ENCODE measurements around the gene CEP85L. TPM values are rescaled to one million over a fixed set of nuclear protein-coding genes. Genes with fewer than 3 reads are reported as not detected.

CEP85L gene
- total RNA-seq, 1 experiment from 2014 or later = 3.7 TPM

- no peaks in the 10 kb centered on the region for H3K27me3 ChIP-seq (ENCODE audit: control insufficient read depth, insufficient read depth, low read length)
- H3K4me3 ChIP-seq (ENCODE audit: insufficient read depth, low read depth, low read length) = no peak overlapping the region
- no peak for DNase-seq
- H3K36me3 ChIP-seq (replicated peaks; ENCODE audit: control insufficient read depth, insufficient read depth, low read length) = no peaks in the 10 kb centered on the region; the same call in 1 of the 2 replicates
Observed at GRCh38 chr6:118504611-118505010, 146.8 kb downstream of the CEP85L start.

GRCh38 chr6:118502169-118502568 is 149.2 kb downstream of the CEP85L start:
- Histone ChIP-seq H3K36me3 (replicated peaks; ENCODE audit: control insufficient read depth, insufficient read depth, low read length) (no peaks in the 10 kb centered on the region; the same call in 1 of the 2 replicates), H3K27me3 (ENCODE audit: control insufficient read depth, insufficient read depth, low read length) (no peaks in the 10 kb centered on the region), H3K4me3 (ENCODE audit: insufficient read depth, low read depth, low read length) (no peak overlapping the region)
- DNase-seq = no peak

- no peak for DNase-seq
- Histone ChIP-seq H3K36me3 (replicated peaks; ENCODE audit: control insufficient read depth, insufficient read depth, low read length) (no peaks in the 10 kb centered on the region; the same call in 1 of the 2 replicates), H3K27me3 (ENCODE audit: control insufficient read depth, insufficient read depth, low read length) (no peaks in the 10 kb centered on the region), H3K4me3 (ENCODE audit: insufficient read depth, low read depth, low read length) (no peak overlapping the region)
Observed at GRCh38 chr6:118501765-118502164, 149.6 kb downstream of the CEP85L start.

GRCh38 chr6:118501099-118501498 is 150.3 kb downstream of the CEP85L start:
- no peaks in the 10 kb centered on the region; the same call in 1 of the 2 replicates for H3K36me3 ChIP-seq (replicated peaks; ENCODE audit: control insufficient read depth, insufficient read depth, low read length)
- no peaks in the 10 kb centered on the region for H3K27me3 ChIP-seq (ENCODE audit: control insufficient read depth, insufficient read depth, low read length)
- no peak overlapping the region for H3K4me3 ChIP-seq (ENCODE audit: insufficient read depth, low read depth, low read length)
- DNase-seq = no peak

DNA sequence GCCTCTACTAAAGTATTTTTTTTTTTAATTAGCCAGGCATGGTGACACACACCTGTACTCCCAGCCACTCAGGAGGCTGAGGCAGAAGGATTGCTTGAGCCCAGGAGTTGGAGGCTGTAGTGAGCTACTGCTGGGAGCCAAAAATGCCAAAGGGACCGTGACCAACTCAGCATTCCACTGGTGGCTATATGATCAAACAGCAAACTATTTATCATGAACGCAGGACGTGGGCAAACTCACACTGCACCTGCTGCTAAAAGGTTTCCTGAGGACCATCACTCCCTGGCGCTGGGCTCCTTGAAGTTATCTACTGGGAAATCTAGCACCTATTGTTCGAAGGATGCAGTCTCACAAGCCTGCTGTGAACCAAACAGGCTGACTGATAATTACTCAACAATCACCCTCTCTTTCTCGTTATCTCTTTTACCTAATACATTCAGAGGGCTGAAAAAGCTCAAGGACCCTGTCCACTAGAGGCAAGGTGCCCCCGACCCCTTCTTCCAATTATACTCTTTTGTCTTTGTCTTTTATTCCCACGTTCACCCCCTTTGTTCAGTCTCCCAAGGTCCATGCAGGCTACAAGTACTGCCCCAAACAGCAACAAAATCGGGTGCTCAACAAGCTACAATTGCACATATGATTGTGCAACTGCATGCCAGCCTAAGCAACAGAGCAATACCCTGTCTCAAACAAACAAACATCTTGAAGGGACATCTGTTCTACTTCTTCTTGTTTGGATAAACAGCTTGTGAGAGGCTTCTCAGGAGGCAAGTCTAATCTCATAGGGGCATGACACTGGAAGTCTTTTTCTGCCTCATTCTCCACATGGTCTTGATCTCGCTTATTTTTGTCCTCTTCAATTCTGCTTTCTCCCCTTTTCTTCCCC is 151.0 kb downstream of the CEP85L start:
- no peak for DNase-seq

GRCh38 chr6:118495485-118496280 is 155.7 kb downstream of the CEP85L start:
- Histone ChIP-seq H3K4me3 (ENCODE audit: insufficient read depth, low read depth, low read length) (no peak overlapping the region), H3K36me3 (replicated peaks; ENCODE audit: control insufficient read depth, insufficient read depth, low read length) (no peaks in the 10 kb centered on the region), H3K27me3 (ENCODE audit: control insufficient read depth, insufficient read depth, low read length) (no peaks in the 10 kb centered on the region)
- no peak for DNase-seq

More for the DNA sequence above, 151.0 kb downstream of the CEP85L start:
- no peaks in the 10 kb centered on the region; the same call in 1 of the 2 replicates for H3K36me3 ChIP-seq (replicated peaks; ENCODE audit: control insufficient read depth, insufficient read depth, low read length)
- no peak overlapping the region for H3K4me3 ChIP-seq (ENCODE audit: insufficient read depth, low read depth, low read length)
- no peaks in the 10 kb centered on the region for H3K27me3 ChIP-seq (ENCODE audit: control insufficient read depth, insufficient read depth, low read length)

GRCh38 chr6:118494091-118494490 is 157.3 kb downstream of the CEP85L start:
- H3K36me3 ChIP-seq (replicated peaks; ENCODE audit: control insufficient read depth, insufficient read depth, low read length) = no peaks in the 10 kb centered on the region
- no peak for DNase-seq
- H3K4me3 ChIP-seq (ENCODE audit: insufficient read depth, low read depth, low read length) = no peak overlapping the region
- no peaks in the 10 kb centered on the region for H3K27me3 ChIP-seq (ENCODE audit: control insufficient read depth, insufficient read depth, low read length)

- no peak for DNase-seq
- Histone ChIP-seq H3K36me3 (replicated peaks; ENCODE audit: control insufficient read depth, insufficient read depth, low read length) (no peaks in the 10 kb centered on the region; the same call in 1 of the 2 replicates), H3K4me3 (ENCODE audit: insufficient read depth, low read depth, low read length) (no peak overlapping the region), H3K27me3 (ENCODE audit: control insufficient read depth, insufficient read depth, low read length) (no peaks in the 10 kb centered on the region)
Observed at GRCh38 chr6:118489990-118490389, 161.4 kb downstream of the CEP85L start.

DNA sequence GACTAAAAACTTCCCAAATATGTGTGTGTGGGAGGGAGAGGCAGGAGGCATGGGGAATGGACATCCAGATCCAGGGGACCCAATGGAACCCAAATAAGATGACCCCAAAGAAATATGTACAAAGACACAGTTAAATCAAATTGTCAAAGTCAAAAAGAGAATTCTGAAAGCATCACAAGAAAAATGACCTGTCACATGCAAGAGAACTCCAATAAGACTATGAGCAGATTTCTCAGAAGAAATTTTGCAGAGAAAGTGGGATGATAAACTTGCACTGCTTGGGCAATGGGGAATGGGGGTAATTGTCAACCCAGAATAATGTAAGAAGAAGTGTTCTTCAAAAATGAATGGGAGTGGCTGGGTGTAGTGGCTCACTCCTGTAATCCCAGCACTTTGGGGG is 162.8 kb downstream of the CEP85L start:
- H3K4me3 ChIP-seq (ENCODE audit: insufficient read depth, low read depth, low read length) = no peak overlapping the region
- no peaks in the 10 kb centered on the region for H3K27me3 ChIP-seq (ENCODE audit: control insufficient read depth, insufficient read depth, low read length)
- no peak for DNase-seq
- H3K36me3 ChIP-seq (replicated peaks; ENCODE audit: control insufficient read depth, insufficient read depth, low read length) = no peaks in the 10 kb centered on the region; the same call in 1 of the 2 replicates

GRCh38 chr6:118485601-118486550 is 165.5 kb downstream of the CEP85L start:
- Histone ChIP-seq H3K27me3 (ENCODE audit: control insufficient read depth, insufficient read depth, low read length) (no peaks in the 10 kb centered on the region), H3K36me3 (replicated peaks; ENCODE audit: control insufficient read depth, insufficient read depth, low read length) (no peaks in the 10 kb centered on the region; the same call in 1 of the 2 replicates), H3K4me3 (ENCODE audit: insufficient read depth, low read depth, low read length) (no peak overlapping the region)
- DNase-seq = no peak

DNA sequence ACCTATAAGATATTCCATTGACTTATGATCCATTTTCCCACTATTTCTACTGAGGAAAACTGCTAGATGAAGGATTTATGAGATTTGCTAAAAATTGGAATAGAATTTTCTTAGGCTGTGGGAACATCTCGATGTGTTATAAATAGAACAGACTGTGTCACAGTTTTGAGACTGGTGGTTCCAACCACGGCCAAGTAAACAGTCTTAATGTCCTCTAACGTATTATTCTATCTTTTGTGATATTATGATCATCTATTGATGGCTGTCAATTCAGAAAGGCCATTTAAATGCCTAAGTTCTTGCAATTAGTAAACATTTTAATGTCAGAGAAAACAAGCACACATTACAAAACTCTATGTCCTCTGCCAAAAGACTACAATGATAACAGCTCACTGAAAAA is 174.8 kb downstream of the CEP85L start:
- DNase-seq = no peak
- no peaks in the 10 kb centered on the region for H3K27me3 ChIP-seq (ENCODE audit: control insufficient read depth, insufficient read depth, low read length)
- H3K4me3 ChIP-seq (ENCODE audit: insufficient read depth, low read depth, low read length) = no peak overlapping the region
- H3K36me3 ChIP-seq (replicated peaks; ENCODE audit: control insufficient read depth, insufficient read depth, low read length) = no peaks in the 10 kb centered on the region; the same call in 1 of the 2 replicates

DNA sequence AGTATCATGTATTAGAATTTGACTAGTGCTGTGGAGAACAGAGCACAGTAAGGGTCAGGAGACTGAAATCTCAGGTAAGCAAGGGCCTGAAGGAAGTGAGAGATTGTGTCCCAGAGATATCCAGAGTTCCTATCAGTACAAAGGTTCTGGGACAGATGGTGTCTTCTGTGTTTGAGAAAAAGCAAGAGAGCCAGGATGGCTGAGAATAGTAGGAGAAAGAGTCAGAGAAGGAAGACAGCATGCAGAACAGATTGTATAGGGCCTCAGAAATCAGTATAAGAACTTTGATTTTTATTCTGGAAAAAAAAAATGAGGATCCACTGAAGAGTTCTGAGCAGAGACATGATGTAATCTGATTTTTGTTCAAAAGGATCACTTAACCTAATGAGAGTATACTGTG is 178.1 kb downstream of the CEP85L start:
- no peaks in the 10 kb centered on the region for H3K27me3 ChIP-seq (ENCODE audit: control insufficient read depth, insufficient read depth, low read length)
- no peaks in the 10 kb centered on the region for H3K36me3 ChIP-seq (replicated peaks; ENCODE audit: control insufficient read depth, insufficient read depth, low read length)
- no peak overlapping the region for H3K4me3 ChIP-seq (ENCODE audit: insufficient read depth, low read depth, low read length)
- DNase-seq = no peak

GRCh38 chr6:118469468-118469867 is 181.9 kb downstream of the CEP85L start:
- peaks cover 2% of the 10 kb centered on the region; the same call in 1 of the 2 replicates for H3K36me3 ChIP-seq (replicated peaks; ENCODE audit: control insufficient read depth, insufficient read depth, low read length)
- no peak for DNase-seq
- no peak overlapping the region for H3K4me3 ChIP-seq (ENCODE audit: insufficient read depth, low read depth, low read length)
- H3K27me3 ChIP-seq (ENCODE audit: control insufficient read depth, insufficient read depth, low read length) = no peaks in the 10 kb centered on the region
